Fibroblast of pulmonary artery (primary cell): ENCODE measurements around the gene NPHS2.
A peak's percentile ranks its signal among the peaks of the same experiment; 100 is the strongest.
"Not testable (repeated sequence)": the region's sequence is repeated elsewhere in the genome, so short reads cannot be mapped to it uniquely, and the experiment has no call there.

Experiments used
- DNase-seq: peaks from one replicate; pipeline ENCODE4 v3.0.0-alpha.2; 2010; ENCODE audit warnings: low read depth
- H3K4me3 ChIP-seq: replicated peaks from 2 replicates; pipeline ENCODE4 v1.5.1; 2011; ENCODE audit warnings: low read depth, mild to moderate bottlenecking, control low read depth, low read length, moderate library complexity
- TF ChIP-seq, protein P1 (sequence below): IDR thresholded peaks from 2 replicates; pipeline ENCODE4 v1.5.1; 2011; ENCODE audit warnings: mild to moderate bottlenecking, control low read depth, low read length, inconsistent platforms; ENCODE audit errors: missing control alignments

Gene NPHS2

GRCh38 chr1:179548666-179549367 is 26.9 kb downstream of the NPHS2 start:
- DNase-seq: no peak
- TF ChIP-seq, protein P1, sequence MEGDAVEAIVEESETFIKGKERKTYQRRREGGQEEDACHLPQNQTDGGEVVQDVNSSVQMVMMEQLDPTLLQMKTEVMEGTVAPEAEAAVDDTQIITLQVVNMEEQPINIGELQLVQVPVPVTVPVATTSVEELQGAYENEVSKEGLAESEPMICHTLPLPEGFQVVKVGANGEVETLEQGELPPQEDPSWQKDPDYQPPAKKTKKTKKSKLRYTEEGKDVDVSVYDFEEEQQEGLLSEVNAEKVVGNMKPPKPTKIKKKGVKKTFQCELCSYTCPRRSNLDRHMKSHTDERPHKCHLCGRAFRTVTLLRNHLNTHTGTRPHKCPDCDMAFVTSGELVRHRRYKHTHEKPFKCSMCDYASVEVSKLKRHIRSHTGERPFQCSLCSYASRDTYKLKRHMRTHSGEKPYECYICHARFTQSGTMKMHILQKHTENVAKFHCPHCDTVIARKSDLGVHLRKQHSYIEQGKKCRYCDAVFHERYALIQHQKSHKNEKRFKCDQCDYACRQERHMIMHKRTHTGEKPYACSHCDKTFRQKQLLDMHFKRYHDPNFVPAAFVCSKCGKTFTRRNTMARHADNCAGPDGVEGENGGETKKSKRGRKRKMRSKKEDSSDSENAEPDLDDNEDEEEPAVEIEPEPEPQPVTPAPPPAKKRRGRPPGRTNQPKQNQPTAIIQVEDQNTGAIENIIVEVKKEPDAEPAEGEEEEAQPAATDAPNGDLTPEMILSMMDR: no peak
- H3K4me3 ChIP-seq: no peak overlapping the region

DNA sequence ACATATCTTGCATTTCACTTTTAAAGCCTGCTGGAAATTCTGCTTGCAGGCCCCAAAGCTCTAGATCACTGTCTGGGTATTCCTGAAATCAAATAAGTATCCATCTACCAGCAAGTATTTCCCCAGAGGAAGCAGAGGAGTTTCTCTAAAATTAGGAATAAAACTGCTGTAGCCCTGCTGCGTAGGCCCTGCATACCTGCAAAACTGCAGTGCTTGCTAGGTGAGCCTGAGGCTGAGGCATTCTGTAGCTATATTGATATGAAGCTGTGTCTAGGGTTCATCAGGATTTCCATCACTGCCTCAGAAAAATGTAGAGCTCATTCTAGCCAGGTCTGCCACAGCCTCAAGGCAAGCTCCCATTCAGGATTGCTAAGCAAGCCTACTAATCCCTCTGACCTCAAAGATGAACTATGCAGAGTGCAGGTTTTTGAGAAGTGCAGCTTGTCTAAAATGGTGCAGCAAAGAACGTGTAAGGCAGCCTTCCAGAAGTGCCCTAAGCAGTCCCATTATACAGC is 28.7 kb downstream of the NPHS2 start:
- no peak for DNase-seq
- TF ChIP-seq, protein P1: no peak
- no peak overlapping the region for H3K4me3 ChIP-seq

GRCh38 chr1:179545321-179545720 is 30.4 kb downstream of the NPHS2 start:
- peak; percentile 29 for DNase-seq
- TF ChIP-seq, protein P1: no peak

GRCh38 chr1:179541774-179542173 is 34.0 kb downstream of the NPHS2 start:
- DNase-seq: no peak
- no peak overlapping the region for H3K4me3 ChIP-seq
- TF ChIP-seq, protein P1: no peak

More at GRCh38 chr1:179545321-179545720, 30.4 kb downstream of the NPHS2 start:
- H3K4me3 ChIP-seq: no peak overlapping the region

DNA sequence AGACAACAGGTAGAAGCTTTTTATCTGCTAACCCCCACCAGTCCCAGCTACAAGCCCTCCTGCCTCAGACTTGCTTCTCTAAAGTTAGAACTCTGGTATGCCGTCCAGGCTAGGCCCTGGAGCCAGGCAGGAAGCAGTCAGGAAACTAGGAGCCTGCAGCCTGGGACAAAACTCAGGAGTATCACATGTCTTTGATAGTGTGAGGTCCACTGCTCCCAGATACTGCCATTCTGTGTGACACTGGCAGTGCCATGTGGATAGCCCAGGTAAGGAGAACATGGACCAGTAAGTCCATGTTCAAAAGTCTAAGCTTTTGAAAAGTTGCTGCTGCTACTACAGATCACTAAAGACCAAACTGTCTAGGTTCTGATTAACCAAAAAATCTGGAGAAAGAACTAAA is 45.4 kb downstream of the NPHS2 start:
- DNase-seq: no peak
- TF ChIP-seq, protein P1: no peak
- no peak overlapping the region for H3K4me3 ChIP-seq

GRCh38 chr1:179529482-179530195 is 46.1 kb downstream of the NPHS2 start:
- TF ChIP-seq, protein P1: no peak
- no peak overlapping the region for H3K4me3 ChIP-seq
- DNase-seq: no peak

DNA sequence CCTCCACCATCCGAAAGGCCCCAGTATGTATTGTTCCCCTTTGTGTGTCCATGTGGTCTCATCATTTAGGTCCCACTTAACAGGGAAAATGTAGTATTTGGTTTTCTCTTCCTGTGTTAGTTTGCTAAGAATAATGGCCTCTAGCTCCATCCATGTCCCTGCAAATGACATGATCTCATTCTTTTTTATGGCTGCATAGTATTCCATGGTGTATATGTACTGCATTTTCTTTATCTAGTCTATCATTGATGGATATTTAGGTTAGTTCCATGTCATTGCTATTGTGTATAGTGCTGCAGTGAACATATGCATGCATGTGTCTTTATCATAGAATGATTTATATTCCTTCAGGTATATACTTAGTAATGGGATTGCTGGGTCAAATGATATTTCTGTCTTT is 57.2 kb downstream of the NPHS2 start:
- DNase-seq, H3K4me3 ChIP-seq: not testable (repeated sequence)
